OCI-LY3 (cell line): ENCODE results near the gene CTDSPL.

Source experiments
- CTCF ChIP-seq: fragments of 200-600, 300-600 bp; sonication (generic); IDR thresholded peaks from 2 replicates; pipeline ENCODE4 v1.5.1; 2014; ENCODE audit warnings: antibody characterized with exemption, low read length, low read depth
- EZH2phosphoT487 ChIP-seq: fragments of 200-600 bp; shearing (Covaris generic); IDR thresholded peaks from 2 replicates; pipeline ENCODE4 v1.6.1; 2018; ENCODE audit warnings: antibody characterized with exemption, mixed run types, low read depth

GRCh38 chr3:37910671-37911400, 49.2 kb downstream of the CTDSPL start:
- TF ChIP-seq CTCF (no peak), EZH2phosphoT487 (no peak)
